HepG2 (cell line): ENCODE results near the gene MEX3A. TPM values are rescaled to one million over a fixed set of nuclear protein-coding genes. Genes with fewer than 3 reads are reported as not detected.

Source experiments
- ATF1 ChIP-seq: IDR thresholded peaks from 2 replicates; pipeline ENCODE4 v1.6.1; 2016; ENCODE audit warnings: mild to moderate bottlenecking, control low read depth
- CBFB ChIP-seq: sonication (generic); formaldehyde crosslinking; IDR thresholded peaks from 2 replicates; pipeline ENCODE4 v1.4.0; 2020; ENCODE audit warnings: missing genetic modification reagents
- GPBP1L1 ChIP-seq: sonication (generic); formaldehyde crosslinking; IDR thresholded peaks from 2 replicates; pipeline ENCODE4 v1.5.0; 2020; ENCODE audit warnings: mild to moderate bottlenecking, missing genetic modification reagents
- HOXD1 ChIP-seq: sonication (generic); formaldehyde crosslinking; IDR thresholded peaks from 2 replicates; pipeline ENCODE4 v1.5.0; 2020; ENCODE audit warnings: missing genetic modification reagents
- KLF13 ChIP-seq: sonication (generic); formaldehyde crosslinking; IDR thresholded peaks from 2 replicates; pipeline ENCODE4 v1.4.0; 2020; ENCODE audit warnings: mild to moderate bottlenecking, missing genetic modification reagents
- NR1H2 ChIP-seq: sonication (generic); formaldehyde crosslinking; IDR thresholded peaks from 2 replicates; pipeline ENCODE4 v1.8.1; 2022; ENCODE audit warnings: low read depth, missing genetic modification reagents, borderline replicate concordance
- RELA ChIP-seq: sonication (generic); formaldehyde crosslinking; IDR thresholded peaks from 2 replicates; pipeline ENCODE4 v1.4.0; 2020; ENCODE audit warnings: missing genetic modification reagents
- SOX13 ChIP-seq, 3 experiments: fragments of 450-650 bp in 1 of 3; sonication (generic) in 1 of 3; formaldehyde crosslinking in 1 of 3; IDR thresholded peaks in 2 of 3; conservative IDR thresholded peaks in 1 of 3; 2 replicates each; pipeline versions ENCODE4 v1.5.0 to v1.6.1; 2016 to 2020; ENCODE audit warnings: antibody characterized with exemption in 1 of 3, mild to moderate bottlenecking in 1 of 3, missing compliant biosample characterization in 1 of 3, missing genetic modification reagents in 1 of 3, moderate library complexity in 1 of 3
- SOX6 ChIP-seq, 2 experiments: fragments of 450-650 bp in 1 of 2; sonication (generic) in 1 of 2; formaldehyde crosslinking in 1 of 2; IDR thresholded peaks; 2 replicates each; pipeline versions ENCODE4 v1.4.0 to v1.6.1; 2017 to 2020; ENCODE audit warnings: antibody characterized with exemption in 1 of 2, mild to moderate bottlenecking in 1 of 2, missing genetic modification reagents in 1 of 2
- THAP9 ChIP-seq: sonication (generic); formaldehyde crosslinking; IDR thresholded peaks from 2 replicates; pipeline ENCODE4; 2020; ENCODE audit warnings: missing genetic modification reagents, mild to moderate bottlenecking, borderline replicate concordance
- ZBTB38 ChIP-seq: sonication (generic); formaldehyde crosslinking; IDR thresholded peaks from 2 replicates; pipeline ENCODE4 v1.5.1; 2020; ENCODE audit warnings: mild to moderate bottlenecking, missing genetic modification reagents
- ZBTB7B ChIP-seq: sonication (generic); formaldehyde crosslinking; IDR thresholded peaks from 2 replicates; pipeline ENCODE4 v1.4.0; 2020; ENCODE audit warnings: missing genetic modification reagents
- ZNF317 ChIP-seq: sonication (generic); formaldehyde crosslinking; IDR thresholded peaks from 2 replicates; pipeline ENCODE4 v1.5.0; 2020; ENCODE audit warnings: mild to moderate bottlenecking, missing genetic modification reagents
- ZNF430 ChIP-seq: sonication (generic); formaldehyde crosslinking; IDR thresholded peaks from 2 replicates; pipeline ENCODE4 v1.9.0; 2021; ENCODE audit warnings: mild to moderate bottlenecking, missing genetic modification reagents
- polyA plus RNA-seq, 8 experiments: library from polyadenylated mRNA; depleted of rRNA in 3 of 8; stranded (reverse) in 7 of 8; unstranded in 1 of 8; fragments of >200 nt; fragmentation: Illumina TruSeq in 4 of 8; extraction: Trizol in 4 of 8; gene quantifications; 2 replicates each; pipeline versions ENCODE4 v1.2.1 to v1.2.3, GENCODE V29; 2011 to 2016; ENCODE audit warnings: low read depth in 4 of 8, missing spikeins in 1 of 8, mixed read lengths in 1 of 8; ENCODE audit not compliant: insufficient read depth in 1 of 8
- total RNA-seq, 5 experiments: library from RNA; depleted of rRNA; stranded (reverse); fragments of >200 nt; fragmentation: Illumina TruSeq; extraction: Trizol; gene quantifications; 2 replicates each; pipeline ENCODE4 v1.2.3, GENCODE V29; 2016; ENCODE audit warnings: low read depth in 1 of 5
- TF ChIP-seq, protein P1 (sequence below): sonication (generic); formaldehyde crosslinking; IDR thresholded peaks from 2 replicates; pipeline ENCODE4 v1.4.0; 2020; ENCODE audit warnings: mild to moderate bottlenecking, missing genetic modification reagents
- TF ChIP-seq, protein P2 (sequence below): IDR thresholded peaks from 2 replicates; pipeline ENCODE4 v1.6.1; 2016; ENCODE audit warnings: missing compliant biosample characterization, missing genetic modification reagents, borderline replicate concordance

Gene MEX3A
- total and polyA plus RNA-seq, 2 of the 13 experiments (the other 11 are each of a cell fraction or from before 2014, with no cell fraction given): 7.6 to 9.1 TPM

- TF ChIP-seq, protein P1, sequence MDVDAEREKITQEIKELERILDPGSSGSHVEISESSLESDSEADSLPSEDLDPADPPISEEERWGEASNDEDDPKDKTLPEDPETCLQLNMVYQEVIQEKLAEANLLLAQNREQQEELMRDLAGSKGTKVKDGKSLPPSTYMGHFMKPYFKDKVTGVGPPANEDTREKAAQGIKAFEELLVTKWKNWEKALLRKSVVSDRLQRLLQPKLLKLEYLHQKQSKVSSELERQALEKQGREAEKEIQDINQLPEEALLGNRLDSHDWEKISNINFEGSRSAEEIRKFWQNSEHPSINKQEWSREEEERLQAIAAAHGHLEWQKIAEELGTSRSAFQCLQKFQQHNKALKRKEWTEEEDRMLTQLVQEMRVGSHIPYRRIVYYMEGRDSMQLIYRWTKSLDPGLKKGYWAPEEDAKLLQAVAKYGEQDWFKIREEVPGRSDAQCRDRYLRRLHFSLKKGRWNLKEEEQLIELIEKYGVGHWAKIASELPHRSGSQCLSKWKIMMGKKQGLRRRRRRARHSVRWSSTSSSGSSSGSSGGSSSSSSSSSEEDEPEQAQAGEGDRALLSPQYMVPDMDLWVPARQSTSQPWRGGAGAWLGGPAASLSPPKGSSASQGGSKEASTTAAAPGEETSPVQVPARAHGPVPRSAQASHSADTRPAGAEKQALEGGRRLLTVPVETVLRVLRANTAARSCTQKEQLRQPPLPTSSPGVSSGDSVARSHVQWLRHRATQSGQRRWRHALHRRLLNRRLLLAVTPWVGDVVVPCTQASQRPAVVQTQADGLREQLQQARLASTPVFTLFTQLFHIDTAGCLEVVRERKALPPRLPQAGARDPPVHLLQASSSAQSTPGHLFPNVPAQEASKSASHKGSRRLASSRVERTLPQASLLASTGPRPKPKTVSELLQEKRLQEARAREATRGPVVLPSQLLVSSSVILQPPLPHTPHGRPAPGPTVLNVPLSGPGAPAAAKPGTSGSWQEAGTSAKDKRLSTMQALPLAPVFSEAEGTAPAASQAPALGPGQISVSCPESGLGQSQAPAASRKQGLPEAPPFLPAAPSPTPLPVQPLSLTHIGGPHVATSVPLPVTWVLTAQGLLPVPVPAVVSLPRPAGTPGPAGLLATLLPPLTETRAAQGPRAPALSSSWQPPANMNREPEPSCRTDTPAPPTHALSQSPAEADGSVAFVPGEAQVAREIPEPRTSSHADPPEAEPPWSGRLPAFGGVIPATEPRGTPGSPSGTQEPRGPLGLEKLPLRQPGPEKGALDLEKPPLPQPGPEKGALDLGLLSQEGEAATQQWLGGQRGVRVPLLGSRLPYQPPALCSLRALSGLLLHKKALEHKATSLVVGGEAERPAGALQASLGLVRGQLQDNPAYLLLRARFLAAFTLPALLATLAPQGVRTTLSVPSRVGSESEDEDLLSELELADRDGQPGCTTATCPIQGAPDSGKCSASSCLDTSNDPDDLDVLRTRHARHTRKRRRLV (CRISPR knock-in tag): no peak
- TF ChIP-seq, protein P2, sequence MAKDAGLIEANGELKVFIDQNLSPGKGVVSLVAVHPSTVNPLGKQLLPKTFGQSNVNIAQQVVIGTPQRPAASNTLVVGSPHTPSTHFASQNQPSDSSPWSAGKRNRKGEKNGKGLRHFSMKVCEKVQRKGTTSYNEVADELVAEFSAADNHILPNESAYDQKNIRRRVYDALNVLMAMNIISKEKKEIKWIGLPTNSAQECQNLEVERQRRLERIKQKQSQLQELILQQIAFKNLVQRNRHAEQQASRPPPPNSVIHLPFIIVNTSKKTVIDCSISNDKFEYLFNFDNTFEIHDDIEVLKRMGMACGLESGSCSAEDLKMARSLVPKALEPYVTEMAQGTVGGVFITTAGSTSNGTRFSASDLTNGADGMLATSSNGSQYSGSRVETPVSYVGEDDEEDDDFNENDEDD (CRISPR knock-in tag): 0 out of 2 replicates have a peak, but pooled peaks have one; percentile 34
- TF ChIP-seq ZNF317 (CRISPR knock-in tag) (no peak), THAP9 (peak; percentile 45; the same call in 1 of the 2 replicates), RELA (CRISPR knock-in tag) (no peak), SOX13 (IDR thresholded peaks at IDR 0.05) (no peak), SOX13 (CRISPR knock-in tag; conservative IDR thresholded peaks at IDR 0.05 in 1 of 2, IDR thresholded peaks at IDR 0.05 in 1 of 2) (0 out of 4 replicates have a peak, but pooled peaks of 1 of the 2 experiments have one; percentile 4), CBFB (no peak), NR1H2 (CRISPR knock-in tag) (0 out of 2 replicates have a peak, but pooled peaks have one; percentile 29), ZBTB7B (no peak), KLF13 (CRISPR knock-in tag) (no peak), SOX6 (IDR thresholded peaks at IDR 0.05) (no peak), SOX6 (CRISPR knock-in tag; IDR thresholded peaks at IDR 0.05) (0 out of 2 replicates have a peak, but pooled peaks have one; percentile 22), ATF1 (no peak), HOXD1 (CRISPR knock-in tag) (no peak), ZNF430 (CRISPR knock-in tag) (peak; percentile 27; the same call in 1 of the 2 replicates), ZBTB38 (CRISPR knock-in tag) (0 out of 2 replicates have a peak, but pooled peaks have one; percentile 23), GPBP1L1 (CRISPR knock-in tag) (no peak)
Measured at GRCh38 chr1:156081180-156081916, 917 bp downstream of the MEX3A start (continued).
